ENCODE data around the gene UBA5.

The UBA5 gene

GRCh38 chr3:132713977-132714727 lies 54.0 kb downstream of the UBA5 start:
- no peaks in the 10 kb centered on the region for H3K4me1 ChIP-seq (ENCODE audit: insufficient read depth, poor library complexity, severe bottlenecking)
- H3K36me3 ChIP-seq (ENCODE audit: low read depth), result peaks cover 69% of the 10 kb centered on the region
- DNase-seq (ENCODE audit: low spot score) (no peak), ATAC-seq (ENCODE audit: low read depth) (peak; percentile 25; the same call in 1 of the 3 replicates)
- H3K4me3 ChIP-seq (ENCODE audit: severe bottlenecking), result no peak overlapping the region
- H3K27ac ChIP-seq (ENCODE audit: poor library complexity, severe bottlenecking), result no peak overlapping the region
- H3K9me3 ChIP-seq (ENCODE audit: severe bottlenecking), result no peaks in the 10 kb centered on the region
- TF ChIP-seq CTCF (IDR thresholded peaks at IDR 0.05; ENCODE audit: poor library complexity, severe bottlenecking), result no peak
- no peaks in the 10 kb centered on the region for H3K27me3 ChIP-seq (ENCODE audit: insufficient read depth, poor library complexity, severe bottlenecking)

GRCh38 chr3:132716372-132716771 lies 56.2 kb downstream of the UBA5 start:
- Histone ChIP-seq H3K4me3 (ENCODE audit: severe bottlenecking) (no peak overlapping the region), H3K9me3 (ENCODE audit: severe bottlenecking) (no peaks in the 10 kb centered on the region), H3K27me3 (ENCODE audit: insufficient read depth, poor library complexity, severe bottlenecking) (no peaks in the 10 kb centered on the region), H3K36me3 (ENCODE audit: low read depth) (peaks cover 58% of the 10 kb centered on the region), H3K27ac (ENCODE audit: poor library complexity, severe bottlenecking) (no peak overlapping the region), H3K4me1 (ENCODE audit: insufficient read depth, poor library complexity, severe bottlenecking) (peaks cover 4% of the 10 kb centered on the region)
- DNase-seq (ENCODE audit: low spot score) (no peak), ATAC-seq (ENCODE audit: low read depth) (no peak)
- no peak for TF ChIP-seq CTCF (IDR thresholded peaks at IDR 0.05; ENCODE audit: poor library complexity, severe bottlenecking)

GRCh38 chr3:132720228-132720627 lies 60.1 kb downstream of the UBA5 start:
- H3K4me3 ChIP-seq (ENCODE audit: severe bottlenecking), result no peak overlapping the region
- no peak overlapping the region for H3K27ac ChIP-seq (ENCODE audit: poor library complexity, severe bottlenecking)
- peaks cover 21% of the 10 kb centered on the region for H3K36me3 ChIP-seq (ENCODE audit: low read depth)
- no peak for ATAC-seq (ENCODE audit: low read depth)
- no peaks in the 10 kb centered on the region for H3K27me3 ChIP-seq (ENCODE audit: insufficient read depth, poor library complexity, severe bottlenecking)
- no peak for DNase-seq (ENCODE audit: low spot score)
- no peak for TF ChIP-seq CTCF (IDR thresholded peaks at IDR 0.05; ENCODE audit: poor library complexity, severe bottlenecking)
- peaks cover 8% of the 10 kb centered on the region for H3K4me1 ChIP-seq (ENCODE audit: insufficient read depth, poor library complexity, severe bottlenecking)
- H3K9me3 ChIP-seq (ENCODE audit: severe bottlenecking), result no peaks in the 10 kb centered on the region

GRCh38 chr3:132721479-132722164 lies 61.5 kb downstream of the UBA5 start:
- peak overlapping the region; percentile 57 for H3K4me3 ChIP-seq (ENCODE audit: severe bottlenecking)
- peak overlapping the region; percentile 75 for H3K27ac ChIP-seq (ENCODE audit: poor library complexity, severe bottlenecking)
- H3K4me1 ChIP-seq (ENCODE audit: insufficient read depth, poor library complexity, severe bottlenecking), result peaks cover 8% of the 10 kb centered on the region
- peak; percentile 45 for ATAC-seq (ENCODE audit: low read depth)
- DNase-seq (ENCODE audit: low spot score), result peak; percentile 75
- H3K9me3 ChIP-seq (ENCODE audit: severe bottlenecking), result no peaks in the 10 kb centered on the region
- H3K36me3 ChIP-seq (ENCODE audit: low read depth), result peaks cover 15% of the 10 kb centered on the region; the same call in 1 of the 2 replicates
- TF ChIP-seq CTCF (IDR thresholded peaks at IDR 0.05; ENCODE audit: poor library complexity, severe bottlenecking), result no peak
- no peaks in the 10 kb centered on the region for H3K27me3 ChIP-seq (ENCODE audit: insufficient read depth, poor library complexity, severe bottlenecking)

All from RWPE2 (cell line).